ENCODE results near the gene COL27A1. TPM values are rescaled to one million over a fixed set of nuclear protein-coding genes. Genes with fewer than 3 reads are reported as not detected.
A peak's percentile ranks its signal among the peaks of the same experiment; 100 is the strongest.

The COL27A1 gene
- total RNA-seq, 2 donors from 2014 or later: 8.7 to 54.8 TPM

- no peaks in the 10 kb centered on the region for H3K27me3 ChIP-seq (replicated peaks; ENCODE audit: insufficient read depth)
- no peaks in the 10 kb centered on the region for H3K4me1 ChIP-seq (replicated peaks)
- DNase-seq (ENCODE audit: low spot score): no peak
- no peak for TF ChIP-seq POLR2AphosphoS5 (IDR thresholded peaks at IDR 0.05)
- no peak for TF ChIP-seq CTCF (IDR thresholded peaks at IDR 0.05)
- TF ChIP-seq POLR2A (IDR thresholded peaks at IDR 0.05): no peak
- no peak overlapping the region for H3K27ac ChIP-seq
- no peaks in the 10 kb centered on the region for H3K9me3 ChIP-seq
- no peak overlapping the region for H3K4me3 ChIP-seq
- intact Hi-C loops (cut with DNase I): no loop called here
- WGBS: 48% methylated on average over 11 of the region's 11 CpGs
- no peaks in the 10 kb centered on the region for H3K36me3 ChIP-seq
Observed at GRCh38 chr9:114248299-114248707, 93.0 kb downstream of the COL27A1 start.

DNA sequence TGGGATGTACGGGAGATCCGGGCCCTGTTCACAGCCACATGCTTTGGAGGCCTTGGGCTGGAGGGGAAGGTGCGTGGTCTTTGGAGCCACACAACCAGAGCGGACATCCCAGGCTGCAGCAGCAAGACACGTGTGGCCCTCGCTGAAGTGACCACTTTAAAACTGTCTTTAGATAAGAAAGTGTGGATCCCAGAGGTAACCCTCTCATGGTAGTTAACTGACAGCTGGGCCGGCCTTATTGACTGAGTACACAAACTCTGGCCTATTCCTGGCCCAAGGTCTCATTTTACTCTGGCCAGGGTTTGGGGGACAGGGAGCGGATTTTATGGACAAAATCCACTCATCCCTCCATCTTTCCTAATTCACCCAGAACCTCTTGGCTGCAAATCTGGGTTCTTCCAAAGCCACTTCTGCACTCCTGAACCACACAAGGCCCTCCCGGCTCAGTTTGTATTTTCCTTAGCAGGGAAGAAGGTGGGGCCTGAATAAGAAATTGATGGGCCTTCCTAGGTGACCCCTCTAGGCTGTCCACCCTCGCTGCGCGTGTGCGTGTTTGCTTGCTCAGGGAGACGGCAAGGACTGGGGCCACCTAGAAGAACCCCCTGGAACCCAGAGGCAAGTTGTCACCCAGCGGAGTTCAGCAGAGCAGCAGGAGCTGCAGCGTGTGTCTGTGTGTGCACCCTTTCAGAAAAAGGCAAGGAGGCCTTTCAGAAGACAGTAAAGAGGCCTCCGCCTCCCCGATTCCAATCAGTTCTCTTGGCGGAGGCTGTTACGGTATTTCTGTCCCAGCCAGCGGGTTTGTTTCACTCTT lies 94.3 kb downstream of the COL27A1 start:
- intact Hi-C loops (cut with DNase I): loop anchor here (5.0 kb wide), 1 partner anchor 37 kb away; no protein-coding TSS in a partner anchor
- Histone ChIP-seq H3K9me3 (no peaks in the 10 kb centered on the region), H3K36me3 (no peaks in the 10 kb centered on the region), H3K27ac (peak overlapping the region; percentile 34 to 48), H3K4me3 (no peak overlapping the region), H3K4me1 (replicated peaks) (no peaks in the 10 kb centered on the region), H3K27me3 (replicated peaks; ENCODE audit: insufficient read depth) (no peaks in the 10 kb centered on the region)
- 54% methylated on average over 20 of the region's 21 CpGs for WGBS
- TF ChIP-seq CTCF (IDR thresholded peaks at IDR 0.05) (no peak), POLR2A (IDR thresholded peaks at IDR 0.05) (no peak), POLR2AphosphoS5 (IDR thresholded peaks at IDR 0.05) (no peak)
- DNase-seq (ENCODE audit: low spot score): no peak

GRCh38 chr9:114250235-114250568 lies 94.9 kb downstream of the COL27A1 start:
- Histone ChIP-seq H3K27me3 (replicated peaks; ENCODE audit: insufficient read depth) (no peaks in the 10 kb centered on the region), H3K36me3 (no peaks in the 10 kb centered on the region), H3K27ac (peak overlapping the region; percentile 34 to 48), H3K4me1 (replicated peaks) (no peaks in the 10 kb centered on the region), H3K9me3 (no peaks in the 10 kb centered on the region), H3K4me3 (no peak overlapping the region)
- WGBS: 3% methylated on average over 13 of the region's 13 CpGs
- DNase-seq (ENCODE audit: low spot score): peak; percentile 87
- TF ChIP-seq POLR2A (IDR thresholded peaks at IDR 0.05) (no peak), CTCF (IDR thresholded peaks at IDR 0.05) (no peak), POLR2AphosphoS5 (IDR thresholded peaks at IDR 0.05) (peak; percentile 78)
- intact Hi-C loops (cut with DNase I): loop anchor here (5.0 kb wide), 1 partner anchor 38 kb away; no protein-coding TSS in a partner anchor

GRCh38 chr9:114250648-114251047 lies 95.3 kb downstream of the COL27A1 start:
- peak overlapping the region; percentile 34 to 48 for H3K27ac ChIP-seq
- no peaks in the 10 kb centered on the region for H3K36me3 ChIP-seq
- H3K9me3 ChIP-seq: no peaks in the 10 kb centered on the region
- H3K4me3 ChIP-seq: no peak overlapping the region
- WGBS: 44% methylated on average over 3 of the region's 3 CpGs
- TF ChIP-seq POLR2A (IDR thresholded peaks at IDR 0.05) (no peak), CTCF (IDR thresholded peaks at IDR 0.05) (no peak), POLR2AphosphoS5 (IDR thresholded peaks at IDR 0.05) (no peak)
- DNase-seq (ENCODE audit: low spot score): no peak
- intact Hi-C loops (cut with DNase I): loop anchor here (5.0 kb wide), 1 partner anchor 38 kb away; no protein-coding TSS in a partner anchor
- H3K4me1 ChIP-seq (replicated peaks): no peaks in the 10 kb centered on the region
- no peaks in the 10 kb centered on the region for H3K27me3 ChIP-seq (replicated peaks; ENCODE audit: insufficient read depth)

- H3K4me3 ChIP-seq: no peak overlapping the region
- H3K27ac ChIP-seq: no peak overlapping the region
- TF ChIP-seq POLR2A (IDR thresholded peaks at IDR 0.05): no peak
- no peak for TF ChIP-seq CTCF (IDR thresholded peaks at IDR 0.05)
- TF ChIP-seq POLR2AphosphoS5 (IDR thresholded peaks at IDR 0.05): no peak
- over 99% methylated on average over 6 of the region's 6 CpGs for WGBS
- intact Hi-C loops (cut with DNase I): loop anchor here (5.0 kb wide), 1 partner anchor 40 kb away; no protein-coding TSS in a partner anchor
- no peaks in the 10 kb centered on the region for H3K4me1 ChIP-seq (replicated peaks)
- no peaks in the 10 kb centered on the region for H3K27me3 ChIP-seq (replicated peaks; ENCODE audit: insufficient read depth)
- H3K9me3 ChIP-seq: no peaks in the 10 kb centered on the region
- no peak for DNase-seq (ENCODE audit: low spot score)
- no peaks in the 10 kb centered on the region for H3K36me3 ChIP-seq
Observed at GRCh38 chr9:114252394-114252793, 97.1 kb downstream of the COL27A1 start.

All from prostate gland (tissue), 2 donors.